Measurements from ENCODE around the gene SRSF4. TPM values are rescaled to one million over a fixed set of nuclear protein-coding genes. Genes with fewer than 3 reads are reported as not detected.

The SRSF4 gene
- total and polyA plus RNA-seq, 2 donors, result 46.8 to 85.8 TPM

- peaks cover 8 to 28% of the 10 kb centered on the region in 2 donors for H3K36me3 ChIP-seq (ENCODE audit: control insufficient read depth in 2 of 2, insufficient read depth in 2 of 2, low read length in 1 of 2)
- WGBS, result 81% methylated on average over 4 of the region's 4 CpGs
- H3K4me3 ChIP-seq (ENCODE audit: low read length in 2 of 2), result no peak overlapping the region
- H3K4me1 ChIP-seq (ENCODE audit: control insufficient read depth in 2 of 2, insufficient read depth in 2 of 2, low read length in 2 of 2), result peaks cover 11 to 17% of the 10 kb centered on the region in 2 donors
- DNase-seq (ENCODE audit: low read depth in 6 of 9, low spot score in 9 of 9), result no peak
- no peaks in the 10 kb centered on the region for H3K9me3 ChIP-seq (ENCODE audit: control insufficient read depth in 2 of 2, insufficient read depth in 1 of 2, low read length in 1 of 2)
- H3K27ac ChIP-seq (ENCODE audit: low read depth in 1 of 2, low read length in 1 of 2), result no peak overlapping the region
- H3K27me3 ChIP-seq (ENCODE audit: control insufficient read depth in 2 of 2, insufficient read depth in 1 of 2, low read length in 1 of 2), result no peaks in the 10 kb centered on the region
These were observed 5.1 kb downstream of the SRSF4 start for GRCh38 chr1:29176576-29176975.

GRCh38 chr1:29172415-29172939 is 9.2 kb downstream of the SRSF4 start:
- 97% methylated on average over 8 of the region's 8 CpGs for WGBS
- Histone ChIP-seq H3K27ac (ENCODE audit: low read depth in 1 of 2, low read length in 1 of 2) (no peak overlapping the region), H3K4me3 (ENCODE audit: low read length in 2 of 2) (no peak overlapping the region), H3K27me3 (ENCODE audit: control insufficient read depth in 2 of 2, insufficient read depth in 1 of 2, low read length in 1 of 2) (no peaks in the 10 kb centered on the region), H3K36me3 (ENCODE audit: control insufficient read depth in 2 of 2, insufficient read depth in 2 of 2, low read length in 1 of 2) (peaks cover 7 to 42% of the 10 kb centered on the region in 2 donors), H3K4me1 (ENCODE audit: control insufficient read depth in 2 of 2, insufficient read depth in 2 of 2, low read length in 2 of 2) (peaks cover 0 to 2% of the 10 kb centered on the region in 2 donors), H3K9me3 (ENCODE audit: control insufficient read depth in 2 of 2, insufficient read depth in 1 of 2, low read length in 1 of 2) (no peaks in the 10 kb centered on the region)
- DNase-seq (ENCODE audit: low read depth in 6 of 9, low spot score in 9 of 9), result no peak

DNA sequence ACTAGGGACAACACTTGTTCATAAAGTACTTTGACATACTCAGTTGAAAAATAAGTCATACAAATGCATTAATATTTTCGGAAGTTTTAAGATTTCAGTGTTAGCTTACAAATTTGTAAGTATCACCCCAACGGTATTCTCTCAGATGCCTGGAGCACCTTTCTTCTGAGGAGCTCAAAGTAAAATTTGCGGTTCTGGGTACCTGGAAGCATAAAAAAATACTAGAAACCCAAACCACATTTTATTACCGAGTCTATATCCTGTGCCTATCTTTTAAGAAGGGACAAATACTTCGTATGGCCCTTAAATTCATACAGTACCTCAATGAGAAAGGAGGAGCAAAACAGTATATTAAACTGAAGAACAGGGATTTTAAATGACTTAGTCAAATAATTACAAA is 10.2 kb downstream of the SRSF4 start:
- no peaks in the 10 kb centered on the region for H3K9me3 ChIP-seq (ENCODE audit: control insufficient read depth in 2 of 2, insufficient read depth in 1 of 2, low read length in 1 of 2)
- WGBS, result 95% methylated on average over 5 of the region's 5 CpGs
- no peak overlapping the region for H3K4me3 ChIP-seq (ENCODE audit: low read length in 2 of 2)
- no peak overlapping the region for H3K27ac ChIP-seq (ENCODE audit: low read depth in 1 of 2, low read length in 1 of 2)
- no peaks in the 10 kb centered on the region for H3K27me3 ChIP-seq (ENCODE audit: control insufficient read depth in 2 of 2, insufficient read depth in 1 of 2, low read length in 1 of 2)
- peaks cover 7 to 48% of the 10 kb centered on the region in 2 donors for H3K36me3 ChIP-seq (ENCODE audit: control insufficient read depth in 2 of 2, insufficient read depth in 2 of 2, low read length in 1 of 2)
- peaks cover 4% of the 10 kb centered on the region in 2 donors for H3K4me1 ChIP-seq (ENCODE audit: control insufficient read depth in 2 of 2, insufficient read depth in 2 of 2, low read length in 2 of 2)
- no peak for DNase-seq (ENCODE audit: low read depth in 6 of 9, low spot score in 9 of 9)

GRCh38 chr1:29171089-29171488 is 10.6 kb downstream of the SRSF4 start:
- Histone ChIP-seq H3K27ac (ENCODE audit: low read depth in 1 of 2, low read length in 1 of 2) (no peak overlapping the region), H3K4me1 (ENCODE audit: control insufficient read depth in 2 of 2, insufficient read depth in 2 of 2, low read length in 2 of 2) (peaks cover 4 to 6% of the 10 kb centered on the region in 2 donors), H3K4me3 (ENCODE audit: low read length in 2 of 2) (no peak overlapping the region), H3K27me3 (ENCODE audit: control insufficient read depth in 2 of 2, insufficient read depth in 1 of 2, low read length in 1 of 2) (no peaks in the 10 kb centered on the region), H3K36me3 (ENCODE audit: control insufficient read depth in 2 of 2, insufficient read depth in 2 of 2, low read length in 1 of 2) (peaks cover 11 to 52% of the 10 kb centered on the region in 2 donors), H3K9me3 (ENCODE audit: control insufficient read depth in 2 of 2, insufficient read depth in 1 of 2, low read length in 1 of 2) (no peaks in the 10 kb centered on the region)
- DNase-seq (ENCODE audit: low read depth in 6 of 9, low spot score in 9 of 9), result no peak
- WGBS, result 70% methylated on average over 3 of the region's 3 CpGs

DNA sequence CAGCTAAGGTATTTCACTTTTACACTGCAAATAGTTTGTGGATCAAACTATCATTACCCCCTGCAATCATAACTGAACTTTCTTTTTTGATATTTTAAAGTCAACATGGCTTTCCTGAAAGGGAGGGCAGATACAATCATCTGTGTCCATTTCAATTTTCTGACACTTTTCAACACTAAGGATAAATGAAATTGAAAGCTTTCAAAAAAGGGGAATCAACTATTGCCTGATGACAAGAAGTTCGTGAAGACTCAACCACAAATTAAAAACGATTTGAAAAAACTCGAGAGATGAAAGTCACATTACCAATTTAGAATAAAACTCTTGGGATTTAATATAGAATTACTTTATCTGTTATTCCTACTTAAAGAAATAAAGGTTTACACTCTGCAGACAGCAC is 11.7 kb downstream of the SRSF4 start:
- Histone ChIP-seq H3K27me3 (ENCODE audit: control insufficient read depth in 2 of 2, insufficient read depth in 1 of 2, low read length in 1 of 2) (no peaks in the 10 kb centered on the region), H3K36me3 (ENCODE audit: control insufficient read depth in 2 of 2, insufficient read depth in 2 of 2, low read length in 1 of 2) (peaks cover 16 to 62% of the 10 kb centered on the region in 2 donors), H3K9me3 (ENCODE audit: control insufficient read depth in 2 of 2, insufficient read depth in 1 of 2, low read length in 1 of 2) (no peaks in the 10 kb centered on the region), H3K4me1 (ENCODE audit: control insufficient read depth in 2 of 2, insufficient read depth in 2 of 2, low read length in 2 of 2) (peaks cover 4 to 6% of the 10 kb centered on the region in 2 donors), H3K27ac (ENCODE audit: low read depth in 1 of 2, low read length in 1 of 2) (no peak overlapping the region), H3K4me3 (ENCODE audit: low read length in 2 of 2) (no peak overlapping the region)
- 88% methylated on average over 3 of the region's 3 CpGs for WGBS
- DNase-seq (ENCODE audit: low read depth in 6 of 9, low spot score in 9 of 9), result no peak

- Histone ChIP-seq H3K9me3 (ENCODE audit: control insufficient read depth in 2 of 2, insufficient read depth in 1 of 2, low read length in 1 of 2) (no peaks in the 10 kb centered on the region), H3K4me1 (ENCODE audit: control insufficient read depth in 2 of 2, insufficient read depth in 2 of 2, low read length in 2 of 2) (peaks cover 4 to 6% of the 10 kb centered on the region in 2 donors), H3K4me3 (ENCODE audit: low read length in 2 of 2) (no peak overlapping the region), H3K36me3 (ENCODE audit: control insufficient read depth in 2 of 2, insufficient read depth in 2 of 2, low read length in 1 of 2) (peaks cover 17 to 75% of the 10 kb centered on the region in 2 donors), H3K27me3 (ENCODE audit: control insufficient read depth in 2 of 2, insufficient read depth in 1 of 2, low read length in 1 of 2) (no peaks in the 10 kb centered on the region), H3K27ac (ENCODE audit: low read depth in 1 of 2, low read length in 1 of 2) (no peak overlapping the region)
- WGBS, result 98% methylated on average over 9 of the region's 9 CpGs
- no peak for DNase-seq (ENCODE audit: low read depth in 6 of 9, low spot score in 9 of 9)
These were observed 13.8 kb downstream of the SRSF4 start for GRCh38 chr1:29167904-29168303.

DNA sequence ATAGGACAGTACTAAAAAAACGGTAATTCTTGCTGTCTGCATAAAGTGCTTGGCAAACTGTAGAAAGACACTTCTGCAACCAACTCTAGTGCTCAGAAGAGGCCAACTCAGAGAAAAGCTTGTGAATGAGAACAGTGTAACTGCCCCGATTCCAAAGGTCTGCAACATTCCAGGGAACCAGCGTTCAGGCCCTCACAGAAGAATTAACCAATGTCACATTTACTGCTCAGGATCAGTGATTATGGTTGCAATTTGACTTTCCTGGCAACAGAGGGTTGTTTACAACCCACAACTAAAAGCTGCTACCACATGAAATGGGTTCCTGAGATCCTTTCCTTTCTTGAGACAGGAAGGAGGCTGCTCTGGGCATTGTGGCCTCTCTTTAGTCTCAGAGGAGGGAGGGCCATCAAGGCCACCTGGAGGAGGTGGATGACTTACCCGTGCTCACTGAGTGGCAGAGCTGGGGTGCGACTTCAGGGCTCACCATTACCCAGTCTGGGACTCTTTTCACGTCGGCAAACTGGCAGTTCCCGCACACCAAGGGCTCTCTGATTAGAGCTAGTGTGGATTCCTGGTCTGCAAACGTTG is 15.3 kb downstream of the SRSF4 start:
- WGBS, result 80% methylated on average over 9 of the region's 9 CpGs
- Histone ChIP-seq H3K27me3 (ENCODE audit: control insufficient read depth in 2 of 2, insufficient read depth in 1 of 2, low read length in 1 of 2) (no peaks in the 10 kb centered on the region), H3K27ac (ENCODE audit: low read depth in 1 of 2, low read length in 1 of 2) (peak overlapping the region in 1 of 2 donors; percentile 11), H3K4me3 (ENCODE audit: low read length in 2 of 2) (no peak overlapping the region), H3K4me1 (ENCODE audit: control insufficient read depth in 2 of 2, insufficient read depth in 2 of 2, low read length in 2 of 2) (peaks cover 2 to 6% of the 10 kb centered on the region in 2 donors), H3K36me3 (ENCODE audit: control insufficient read depth in 2 of 2, insufficient read depth in 2 of 2, low read length in 1 of 2) (peaks cover 19 to 75% of the 10 kb centered on the region in 2 donors), H3K9me3 (ENCODE audit: control insufficient read depth in 2 of 2, insufficient read depth in 1 of 2, low read length in 1 of 2) (no peaks in the 10 kb centered on the region)
- peak in 2 of 9 donors; percentile 8 to 40 for DNase-seq (ENCODE audit: low read depth in 6 of 9, low spot score in 9 of 9)

- Histone ChIP-seq H3K27ac (ENCODE audit: low read depth in 1 of 2, low read length in 1 of 2) (no peak overlapping the region), H3K36me3 (ENCODE audit: control insufficient read depth in 2 of 2, insufficient read depth in 2 of 2, low read length in 1 of 2) (peaks cover 27 to 82% of the 10 kb centered on the region in 2 donors), H3K4me3 (ENCODE audit: low read length in 2 of 2) (no peak overlapping the region), H3K4me1 (ENCODE audit: control insufficient read depth in 2 of 2, insufficient read depth in 2 of 2, low read length in 2 of 2) (peaks cover 2 to 6% of the 10 kb centered on the region in 2 donors), H3K27me3 (ENCODE audit: control insufficient read depth in 2 of 2, insufficient read depth in 1 of 2, low read length in 1 of 2) (no peaks in the 10 kb centered on the region), H3K9me3 (ENCODE audit: control insufficient read depth in 2 of 2, insufficient read depth in 1 of 2, low read length in 1 of 2) (no peaks in the 10 kb centered on the region)
- WGBS, result 99% methylated on average over 4 of the region's 4 CpGs
- DNase-seq (ENCODE audit: low read depth in 6 of 9, low spot score in 9 of 9), result no peak
These were observed 17.1 kb downstream of the SRSF4 start for GRCh38 chr1:29164588-29164987.

DNA sequence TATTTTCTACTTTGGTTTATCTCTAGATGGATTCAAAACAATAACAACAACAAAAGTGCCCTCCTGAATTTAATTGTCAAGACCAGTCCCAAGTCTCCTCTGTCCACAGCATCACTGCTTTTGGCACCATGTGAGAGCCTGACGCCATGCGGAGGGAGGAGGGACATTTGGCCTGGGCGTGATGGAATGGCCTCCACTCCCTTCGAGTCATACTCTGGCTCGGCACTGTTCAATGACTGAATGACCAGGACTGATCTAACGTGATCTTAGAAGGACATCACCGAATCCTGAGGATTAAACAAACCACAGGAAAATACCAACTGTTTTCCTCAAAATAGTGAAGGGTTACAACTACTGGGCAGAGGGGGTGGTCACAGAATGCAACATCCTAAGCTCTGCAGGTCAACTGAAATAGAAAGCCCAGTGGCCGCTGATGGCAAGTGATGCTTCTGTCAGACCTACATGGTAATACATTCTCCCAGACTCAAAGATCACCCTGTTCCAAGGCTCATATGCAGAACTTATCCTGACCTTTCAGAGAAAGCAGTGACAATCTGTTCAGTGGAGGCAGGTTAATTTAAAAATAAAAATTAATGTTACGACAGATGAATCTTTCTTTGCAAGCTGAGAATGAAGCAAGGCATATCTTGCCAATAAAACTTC is 19.1 kb downstream of the SRSF4 start:
- no peak for DNase-seq (ENCODE audit: low read depth in 6 of 9, low spot score in 9 of 9)
- Histone ChIP-seq H3K27me3 (ENCODE audit: control insufficient read depth in 2 of 2, insufficient read depth in 1 of 2, low read length in 1 of 2) (no peaks in the 10 kb centered on the region), H3K27ac (ENCODE audit: low read depth in 1 of 2, low read length in 1 of 2) (no peak overlapping the region), H3K4me3 (ENCODE audit: low read length in 2 of 2) (no peak overlapping the region), H3K4me1 (ENCODE audit: control insufficient read depth in 2 of 2, insufficient read depth in 2 of 2, low read length in 2 of 2) (peaks cover 2 to 6% of the 10 kb centered on the region in 2 donors), H3K9me3 (ENCODE audit: control insufficient read depth in 2 of 2, insufficient read depth in 1 of 2, low read length in 1 of 2) (no peaks in the 10 kb centered on the region), H3K36me3 (ENCODE audit: control insufficient read depth in 2 of 2, insufficient read depth in 2 of 2, low read length in 1 of 2) (peaks cover 45 to 85% of the 10 kb centered on the region in 2 donors)
- 96% methylated on average over 9 of the region's 9 CpGs for WGBS
